Measurements from ENCODE around the gene ARHGEF37. TPM values are rescaled to one million over a fixed set of nuclear protein-coding genes. Genes with fewer than 3 reads are reported as not detected.

Gene ARHGEF37
- total RNA-seq, 1 donor, result 0.72 TPM

- Histone ChIP-seq H2AFZ (ENCODE audit: low read length) (no peak overlapping the region), H3K79me2 (ENCODE audit: insufficient read depth, low read length) (no peaks in the 10 kb centered on the region), H3K27me3 (ENCODE audit: insufficient read depth, low read length) (no peaks in the 10 kb centered on the region), H3K36me3 (ENCODE audit: insufficient read depth, low read length) (no peaks in the 10 kb centered on the region), H3K4me3 (ENCODE audit: insufficient read depth, low read length) (no peak overlapping the region), H3K27ac (ENCODE audit: low read depth, low read length) (no peak overlapping the region), H3K4me1 (ENCODE audit: insufficient read depth, low read length) (no peaks in the 10 kb centered on the region), H3K4me2 (ENCODE audit: insufficient read depth, low read length) (no peak overlapping the region), H4K20me1 (ENCODE audit: insufficient read depth, low read length) (no peaks in the 10 kb centered on the region), H3K9me3 (ENCODE audit: low read depth, low read length) (peaks cover 3% of the 10 kb centered on the region)
- DNase-seq (ENCODE audit: insufficient read length, low spot score, missing footprints), result no peak
- TF ChIP-seq, protein P1, sequence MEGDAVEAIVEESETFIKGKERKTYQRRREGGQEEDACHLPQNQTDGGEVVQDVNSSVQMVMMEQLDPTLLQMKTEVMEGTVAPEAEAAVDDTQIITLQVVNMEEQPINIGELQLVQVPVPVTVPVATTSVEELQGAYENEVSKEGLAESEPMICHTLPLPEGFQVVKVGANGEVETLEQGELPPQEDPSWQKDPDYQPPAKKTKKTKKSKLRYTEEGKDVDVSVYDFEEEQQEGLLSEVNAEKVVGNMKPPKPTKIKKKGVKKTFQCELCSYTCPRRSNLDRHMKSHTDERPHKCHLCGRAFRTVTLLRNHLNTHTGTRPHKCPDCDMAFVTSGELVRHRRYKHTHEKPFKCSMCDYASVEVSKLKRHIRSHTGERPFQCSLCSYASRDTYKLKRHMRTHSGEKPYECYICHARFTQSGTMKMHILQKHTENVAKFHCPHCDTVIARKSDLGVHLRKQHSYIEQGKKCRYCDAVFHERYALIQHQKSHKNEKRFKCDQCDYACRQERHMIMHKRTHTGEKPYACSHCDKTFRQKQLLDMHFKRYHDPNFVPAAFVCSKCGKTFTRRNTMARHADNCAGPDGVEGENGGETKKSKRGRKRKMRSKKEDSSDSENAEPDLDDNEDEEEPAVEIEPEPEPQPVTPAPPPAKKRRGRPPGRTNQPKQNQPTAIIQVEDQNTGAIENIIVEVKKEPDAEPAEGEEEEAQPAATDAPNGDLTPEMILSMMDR (IDR thresholded peaks at IDR 0.05; ENCODE audit: extremely low read depth, low read depth, low read length), result no peak
Measured at GRCh38 chr5:149652697-149653096, 71.4 kb downstream of the ARHGEF37 start.

GRCh38 chr5:149654231-149654630 is 72.9 kb downstream of the ARHGEF37 start:
- H3K9me3 ChIP-seq (ENCODE audit: low read depth, low read length), result peaks cover 3% of the 10 kb centered on the region
- DNase-seq (ENCODE audit: insufficient read length, low spot score, missing footprints), result no peak
- H3K36me3 ChIP-seq (ENCODE audit: insufficient read depth, low read length), result no peaks in the 10 kb centered on the region
- H3K4me1 ChIP-seq (ENCODE audit: insufficient read depth, low read length), result no peaks in the 10 kb centered on the region
- H3K4me3 ChIP-seq (ENCODE audit: insufficient read depth, low read length), result no peak overlapping the region
- H3K79me2 ChIP-seq (ENCODE audit: insufficient read depth, low read length), result no peaks in the 10 kb centered on the region
- no peak overlapping the region for H2AFZ ChIP-seq (ENCODE audit: low read length)
- no peaks in the 10 kb centered on the region for H4K20me1 ChIP-seq (ENCODE audit: insufficient read depth, low read length)
- TF ChIP-seq, protein P1 (IDR thresholded peaks at IDR 0.05; ENCODE audit: extremely low read depth, low read depth, low read length), result no peak
- H3K27me3 ChIP-seq (ENCODE audit: insufficient read depth, low read length), result peaks cover 12% of the 10 kb centered on the region
- H3K4me2 ChIP-seq (ENCODE audit: insufficient read depth, low read length), result no peak overlapping the region
- H3K27ac ChIP-seq (ENCODE audit: low read depth, low read length), result no peak overlapping the region

DNA sequence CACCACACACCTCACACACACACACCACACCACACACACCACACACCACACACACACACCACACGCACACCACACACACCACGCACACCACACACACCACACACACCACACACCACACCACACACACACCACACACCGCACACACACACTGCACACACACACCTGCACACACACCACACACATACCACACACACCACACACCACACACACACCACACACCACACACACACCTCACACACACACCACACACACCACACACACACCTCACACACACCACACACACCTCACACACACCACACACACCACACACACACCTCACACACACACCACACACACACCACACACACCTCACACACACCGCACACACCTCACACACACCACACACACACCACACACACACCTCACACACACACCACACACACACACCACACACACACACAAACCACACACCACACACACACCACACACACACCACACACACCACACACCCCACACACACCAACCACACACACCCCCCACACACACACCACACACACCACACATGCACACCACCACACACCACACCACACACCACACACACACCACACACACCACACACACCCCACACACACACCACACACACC is 73.7 kb downstream of the ARHGEF37 start:
- no peaks in the 10 kb centered on the region for H4K20me1 ChIP-seq (ENCODE audit: insufficient read depth, low read length)
- peaks cover 18% of the 10 kb centered on the region for H3K27me3 ChIP-seq (ENCODE audit: insufficient read depth, low read length)
- no peak overlapping the region for H3K4me3 ChIP-seq (ENCODE audit: insufficient read depth, low read length)
- H3K4me1 ChIP-seq (ENCODE audit: insufficient read depth, low read length), result no peaks in the 10 kb centered on the region
- no peaks in the 10 kb centered on the region for H3K36me3 ChIP-seq (ENCODE audit: insufficient read depth, low read length)
- TF ChIP-seq, protein P1 (IDR thresholded peaks at IDR 0.05; ENCODE audit: extremely low read depth, low read depth, low read length), result no peak
- H3K4me2 ChIP-seq (ENCODE audit: insufficient read depth, low read length), result no peak overlapping the region
- no peak overlapping the region for H2AFZ ChIP-seq (ENCODE audit: low read length)
- no peak overlapping the region for H3K27ac ChIP-seq (ENCODE audit: low read depth, low read length)
- no peak for DNase-seq (ENCODE audit: insufficient read length, low spot score, missing footprints)
- peaks cover 3% of the 10 kb centered on the region for H3K9me3 ChIP-seq (ENCODE audit: low read depth, low read length)
- no peaks in the 10 kb centered on the region for H3K79me2 ChIP-seq (ENCODE audit: insufficient read depth, low read length)

- Histone ChIP-seq H3K27me3 (ENCODE audit: insufficient read depth, low read length) (peaks cover 25% of the 10 kb centered on the region), H3K4me3 (ENCODE audit: insufficient read depth, low read length) (no peak overlapping the region), H3K9me3 (ENCODE audit: low read depth, low read length) (peaks cover 3% of the 10 kb centered on the region), H3K4me2 (ENCODE audit: insufficient read depth, low read length) (no peak overlapping the region), H3K79me2 (ENCODE audit: insufficient read depth, low read length) (no peaks in the 10 kb centered on the region), H3K27ac (ENCODE audit: low read depth, low read length) (no peak overlapping the region), H3K36me3 (ENCODE audit: insufficient read depth, low read length) (no peaks in the 10 kb centered on the region), H4K20me1 (ENCODE audit: insufficient read depth, low read length) (no peaks in the 10 kb centered on the region), H2AFZ (ENCODE audit: low read length) (no peak overlapping the region), H3K4me1 (ENCODE audit: insufficient read depth, low read length) (no peaks in the 10 kb centered on the region)
- TF ChIP-seq, protein P1 (IDR thresholded peaks at IDR 0.05; ENCODE audit: extremely low read depth, low read depth, low read length), result peak; percentile 51
- DNase-seq (ENCODE audit: insufficient read length, low spot score, missing footprints), result no peak
Measured at GRCh38 chr5:149656576-149657182, 75.4 kb downstream of the ARHGEF37 start.
